Gastrocnemius medialis (tissue), 4 donors: Measurements from ENCODE around the gene PRR5.

Source experiments
- CTCF ChIP-seq, 5 experiments: fragments of 450-650 bp in 3 of 5; fragments of 200-600 bp in 2 of 5; sonication (generic) in 2 of 5; IDR thresholded peaks in 4 of 5; conservative IDR thresholded peaks in 1 of 5; 1 replicate in 4 of 5; 2 replicates in 1 of 5; pipeline ENCODE4 v1.5.1; 2016 to 2019; ENCODE audit warnings: antibody characterized with exemption in 5 of 5, mild to moderate bottlenecking in 3 of 5, moderate library complexity in 3 of 5
- POLR2A ChIP-seq, 2 donors: fragments of 450-650 bp; IDR thresholded peaks; one replicate each; pipeline ENCODE4 v1.6.1; 2017; ENCODE audit warnings: antibody characterized with exemption in 2 of 2, mild to moderate bottlenecking in 2 of 2, moderate library complexity in 2 of 2

- TF ChIP-seq CTCF (IDR thresholded peaks at IDR 0.05 in 4 of 5, conservative IDR thresholded peaks at IDR 0.05 in 1 of 5) (no peak), POLR2A (IDR thresholded peaks at IDR 0.05) (no peak)
Measured at GRCh38 chr22:44663256-44663999, 38.6 kb upstream of the PRR5 start.
